Panc1 (cell line): Measurements from ENCODE around the gene SGPP1. TPM values are rescaled to one million over a fixed set of nuclear protein-coding genes. Genes with fewer than 3 reads are reported as not detected.

Source experiments
- ATAC-seq: fragments of 200-7000 bp; cut with Tn5 transposase; 2 replicates; pipeline ENCODE4 v1.9.1; 2020; ENCODE audit warnings: mild to moderate bottlenecking, moderate library complexity
- BruUV-seq: library from RNA; stranded (reverse); fragments of 400-500 nt; replicated peaks from 2 replicates; lab custom pipeline; 2021; lab: Mats Ljungman, UMichigan
- CTCF ChIA-PET: fragments of 300-600 bp; sonication (Branson Sonifier 250); formaldehyde crosslinking; loops from one replicate; lab custom pipeline; 2022; ENCODE audit warnings: antibody characterized with exemption; lab: Charles Lee
- POLR2A ChIA-PET: fragments of 300-600 bp; sonication (Branson Sonifier 250); formaldehyde crosslinking; loops from one replicate; lab custom pipeline; 2022; ENCODE audit warnings: antibody characterized with exemption; lab: Charles Lee
- DNase-seq: peaks from one replicate; pipeline ENCODE4 v3.0.0-alpha.2; 2010; ENCODE audit warnings: low read depth, low spot score
- H3K27ac ChIP-seq: 2 replicates; pipeline ENCODE4 v1.5.1; 2011; ENCODE audit warnings: mild to moderate bottlenecking, low read length, inconsistent platforms
- H3K27me3 ChIP-seq: fragments of 200-500 bp; sonication (Bioruptor generic); 2 replicates; pipeline ENCODE4 v1.6.0; 2014; ENCODE audit warnings: low read length, inconsistent platforms; ENCODE audit not compliant: control insufficient read depth, insufficient read depth
- H3K36me3 ChIP-seq: fragments of 200-500 bp; sonication (Bioruptor generic); 2 replicates; pipeline ENCODE4 v1.5.1; 2014; ENCODE audit warnings: inconsistent platforms, mild to moderate bottlenecking, low read length, moderate library complexity; ENCODE audit not compliant: control insufficient read depth, insufficient read depth
- H3K4me1 ChIP-seq: 2 replicates; pipeline ENCODE4 v1.5.1; 2011; ENCODE audit warnings: inconsistent platforms, mild to moderate bottlenecking, low read length, moderate library complexity; ENCODE audit not compliant: control insufficient read depth, insufficient read depth
- H3K4me3 ChIP-seq, 2 experiments: 2 replicates each; pipeline ENCODE4 v1.5.1; 2011 to 2012; ENCODE audit warnings: low read depth in 2 of 2, low read length in 2 of 2, mild to moderate bottlenecking in 2 of 2, inconsistent platforms in 1 of 2, moderate library complexity in 1 of 2
- H3K9me3 ChIP-seq: fragments of 200-500 bp; sonication (Bioruptor generic); 2 replicates; pipeline ENCODE4 v1.5.1; 2014; ENCODE audit warnings: low read depth, mild to moderate bottlenecking, inconsistent platforms, low read length, moderate library complexity; ENCODE audit not compliant: control insufficient read depth, insufficient read depth
- POLR2AphosphoS5 ChIP-seq: IDR thresholded peaks from 2 replicates; pipeline ENCODE4 v1.6.1; 2012; ENCODE audit warnings: mild to moderate bottlenecking, low read depth, low read length, moderate library complexity
- REST ChIP-seq, 2 experiments: IDR thresholded peaks; 2 replicates each; pipeline ENCODE4 v1.6.1; 2011 to 2012; ENCODE audit warnings: low read depth in 2 of 2, control low read depth in 1 of 2, low read length in 1 of 2, mild to moderate bottlenecking in 1 of 2, moderate library complexity in 1 of 2; ENCODE audit not compliant: insufficient read depth in 1 of 2
- SIN3A ChIP-seq: IDR thresholded peaks from 2 replicates; pipeline ENCODE4 v1.6.1; 2012; ENCODE audit warnings: low read depth, mild to moderate bottlenecking, low read length, moderate library complexity, borderline replicate concordance; ENCODE audit not compliant: insufficient read depth
- TCF7L2 ChIP-seq: IDR thresholded peaks from 2 replicates; pipeline ENCODE4 v1.6.1; 2011; ENCODE audit warnings: mild to moderate bottlenecking, low read depth, low read length, inconsistent platforms
- in situ Hi-C: cut with HindIII; loops from 2 replicates; pipeline ENCODE4 v1.10.0; 2016; ENCODE audit warnings: low sequenced_read_pairs, low pct_unique_long_range_greater_than_20kb
- intact Hi-C: fragments of 100-400 bp; cut with micrococcal nuclease; formaldehyde crosslinking; loops from one replicate; pipeline ENCODE4 v1.10.0; 2022; ENCODE audit not compliant: unreplicated experiment
- total RNA-seq: library from RNA; stranded (reverse); gene quantifications from one replicate; pipeline ENCODE4 v1.2.1, GENCODE V29; 2021; ENCODE audit not compliant: unreplicated experiment
- TF ChIP-seq, protein P1 (sequence below): fragments of 450-650 bp; IDR thresholded peaks from 2 replicates; pipeline ENCODE4 v1.5.1; 2017; ENCODE audit warnings: mild to moderate bottlenecking

Gene SGPP1
- total RNA-seq, 1 experiment from 2014 or later = 30.0 TPM

GRCh38 chr14:63764620-63765139 is 36.8 kb upstream of the SGPP1 start:
- no TSS peak for BruUV-seq
- Histone ChIP-seq H3K4me3 (no peak overlapping the region), H3K27me3 (no peaks in the 10 kb centered on the region), H3K9me3 (no peaks in the 10 kb centered on the region), H3K27ac (no peak overlapping the region), H3K4me1 (no peaks in the 10 kb centered on the region; the same call in 1 of the 2 replicates), H3K36me3 (no peaks in the 10 kb centered on the region)
- in situ Hi-C loops = no loop called here
- TF ChIP-seq REST (IDR thresholded peaks at IDR 0.05; ENCODE audit: insufficient read depth in 1 of 2, low read depth in 2 of 2, low read length in 1 of 2) (no peak), POLR2AphosphoS5 (no peak), SIN3A (no peak), TCF7L2 (no peak)
- TF ChIP-seq, protein P1, sequence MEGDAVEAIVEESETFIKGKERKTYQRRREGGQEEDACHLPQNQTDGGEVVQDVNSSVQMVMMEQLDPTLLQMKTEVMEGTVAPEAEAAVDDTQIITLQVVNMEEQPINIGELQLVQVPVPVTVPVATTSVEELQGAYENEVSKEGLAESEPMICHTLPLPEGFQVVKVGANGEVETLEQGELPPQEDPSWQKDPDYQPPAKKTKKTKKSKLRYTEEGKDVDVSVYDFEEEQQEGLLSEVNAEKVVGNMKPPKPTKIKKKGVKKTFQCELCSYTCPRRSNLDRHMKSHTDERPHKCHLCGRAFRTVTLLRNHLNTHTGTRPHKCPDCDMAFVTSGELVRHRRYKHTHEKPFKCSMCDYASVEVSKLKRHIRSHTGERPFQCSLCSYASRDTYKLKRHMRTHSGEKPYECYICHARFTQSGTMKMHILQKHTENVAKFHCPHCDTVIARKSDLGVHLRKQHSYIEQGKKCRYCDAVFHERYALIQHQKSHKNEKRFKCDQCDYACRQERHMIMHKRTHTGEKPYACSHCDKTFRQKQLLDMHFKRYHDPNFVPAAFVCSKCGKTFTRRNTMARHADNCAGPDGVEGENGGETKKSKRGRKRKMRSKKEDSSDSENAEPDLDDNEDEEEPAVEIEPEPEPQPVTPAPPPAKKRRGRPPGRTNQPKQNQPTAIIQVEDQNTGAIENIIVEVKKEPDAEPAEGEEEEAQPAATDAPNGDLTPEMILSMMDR = no peak
- POLR2A ChIA-PET = no interaction called here
- intact Hi-C loops = loop anchor here (10.0 kb wide), 1 partner anchor 120 kb away; the partner anchor contains the start of gene WDR89
- ATAC-seq (no peak), DNase-seq (no peak)
- CTCF ChIA-PET = no interaction called here

DNA sequence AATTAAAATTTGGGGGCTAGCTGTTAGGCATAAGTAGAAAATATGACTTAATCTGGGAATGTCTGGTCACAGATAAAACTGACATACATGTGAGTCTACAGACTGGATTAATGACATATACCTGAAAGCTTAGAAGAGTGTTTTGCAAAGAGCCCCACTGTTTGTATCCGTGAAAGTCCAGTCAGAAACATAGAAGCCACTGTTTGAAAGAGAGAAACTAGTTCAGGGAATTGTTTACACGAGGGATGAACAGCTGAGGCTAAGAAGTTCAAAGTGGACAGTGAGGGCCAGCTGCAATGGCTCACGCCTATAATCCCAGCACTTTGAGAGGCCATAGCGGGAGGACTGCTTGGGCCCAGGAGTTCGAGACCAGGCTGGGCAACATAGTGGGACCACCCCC is 36.2 kb upstream of the SGPP1 start:
- POLR2A ChIA-PET = no interaction called here
- ATAC-seq (no peak), DNase-seq (no peak)
- Histone ChIP-seq H3K4me3 (no peak overlapping the region), H3K27me3 (no peaks in the 10 kb centered on the region), H3K9me3 (no peaks in the 10 kb centered on the region), H3K27ac (no peak overlapping the region), H3K36me3 (no peaks in the 10 kb centered on the region), H3K4me1 (no peaks in the 10 kb centered on the region; the same call in 1 of the 2 replicates)
- CTCF ChIA-PET = no interaction called here
- TF ChIP-seq POLR2AphosphoS5 (no peak), SIN3A (no peak)
- intact Hi-C loops (loop anchor here (10.0 kb wide), 1 partner anchor 119 kb away; the partner anchor contains the start of gene WDR89), in situ Hi-C loops (no loop called here)
- BruUV-seq = no TSS peak

- BruUV-seq = no TSS peak
- H3K9me3 ChIP-seq = no peaks in the 10 kb centered on the region
- no peak for TF ChIP-seq SIN3A
- TF ChIP-seq REST (IDR thresholded peaks at IDR 0.05; ENCODE audit: insufficient read depth in 1 of 2, low read depth in 2 of 2, low read length in 1 of 2) = no peak
- TF ChIP-seq TCF7L2 = no peak
- TF ChIP-seq, protein P1 = no peak
- no peak for TF ChIP-seq POLR2AphosphoS5
- H3K27ac ChIP-seq = no peak overlapping the region
- no peak overlapping the region for H3K4me3 ChIP-seq
- H3K27me3 ChIP-seq = no peaks in the 10 kb centered on the region
- intact Hi-C loops = loop anchor here (10.0 kb wide), 1 partner anchor 117 kb away; the partner anchor contains the start of gene WDR89
- no peaks in the 10 kb centered on the region for H3K4me1 ChIP-seq
- ChIA-PET CTCF (no interaction called here), POLR2A (no interaction called here)
- no peaks in the 10 kb centered on the region for H3K36me3 ChIP-seq
- in situ Hi-C loops = no loop called here
- ATAC-seq = no peak
- DNase-seq = no peak
These were observed 33.7 kb upstream of the SGPP1 start for GRCh38 chr14:63761351-63762117.
